NCI-H2227 treated with DMSO at 0.1 percent for 48 hours (cell line): ENCODE results near the gene USP35.
"Not testable (repeated sequence)": the region's sequence is repeated elsewhere in the genome, so short reads cannot be mapped to it uniquely, and the experiment has no call there.

Source experiments
- DNase-seq: peaks from one replicate; lab custom pipeline; 2025; lab: John Stamatoyannopoulos, UW

USP35 gene

DNA sequence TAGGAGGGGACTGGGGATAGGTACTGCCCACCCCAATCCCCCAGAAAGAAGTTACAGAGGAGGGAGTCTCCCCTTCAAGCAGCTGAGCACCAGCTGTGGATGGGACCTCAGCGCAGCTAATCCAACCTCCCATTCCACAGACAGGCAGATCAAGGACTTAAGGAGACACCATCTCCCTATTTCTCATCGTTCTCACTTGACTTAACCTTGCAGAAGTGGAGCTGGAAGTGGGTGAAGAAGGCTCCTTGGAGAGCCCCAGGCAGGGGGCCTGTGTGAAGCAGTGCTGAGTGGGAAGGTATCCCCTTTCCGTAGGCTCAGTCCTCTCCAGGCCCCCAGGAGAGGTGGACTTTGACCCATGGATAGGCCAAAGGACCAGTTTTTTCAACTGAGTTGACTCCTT, 27.3 kb downstream of the USP35 start:
- DNase-seq: no peak

DNA sequence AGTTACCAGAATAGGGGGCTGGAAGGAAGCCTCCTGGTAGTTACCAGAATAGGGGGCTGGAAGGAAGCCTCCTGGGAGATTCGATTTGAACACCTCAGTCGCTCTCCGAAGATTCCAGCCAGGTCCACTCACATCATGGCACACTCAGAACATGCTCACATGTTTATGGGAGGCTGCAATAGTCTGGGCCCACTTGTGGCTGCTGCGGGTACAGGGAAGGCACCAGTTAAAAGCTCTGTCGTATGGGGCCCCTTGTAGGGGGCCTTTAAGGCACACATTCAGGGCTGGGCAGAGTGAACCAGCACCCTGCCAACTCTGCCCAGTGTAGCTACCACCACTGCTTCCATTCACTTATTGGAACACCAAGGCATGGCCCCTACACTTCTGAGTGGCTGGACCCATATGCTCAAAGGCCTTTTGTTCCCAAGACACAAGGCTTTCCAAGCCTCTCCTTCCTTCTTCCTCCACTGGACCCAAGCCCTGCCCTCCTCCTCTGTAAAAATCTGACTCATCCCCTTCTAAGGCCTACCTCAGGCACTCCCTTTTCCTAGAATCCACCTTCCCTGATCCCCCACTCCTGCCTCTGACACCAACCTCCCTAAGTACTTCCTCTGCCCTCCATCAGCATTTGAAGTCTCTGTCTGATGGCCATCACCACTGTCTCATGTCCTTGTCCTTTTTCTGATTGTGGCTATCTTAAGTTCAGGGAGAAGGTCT, 28.0 kb downstream of the USP35 start:
- DNase-seq: no peak

GRCh38 chr11:78217650-78218541, 29.2 kb downstream of the USP35 start:
- DNase-seq: no peak

DNA sequence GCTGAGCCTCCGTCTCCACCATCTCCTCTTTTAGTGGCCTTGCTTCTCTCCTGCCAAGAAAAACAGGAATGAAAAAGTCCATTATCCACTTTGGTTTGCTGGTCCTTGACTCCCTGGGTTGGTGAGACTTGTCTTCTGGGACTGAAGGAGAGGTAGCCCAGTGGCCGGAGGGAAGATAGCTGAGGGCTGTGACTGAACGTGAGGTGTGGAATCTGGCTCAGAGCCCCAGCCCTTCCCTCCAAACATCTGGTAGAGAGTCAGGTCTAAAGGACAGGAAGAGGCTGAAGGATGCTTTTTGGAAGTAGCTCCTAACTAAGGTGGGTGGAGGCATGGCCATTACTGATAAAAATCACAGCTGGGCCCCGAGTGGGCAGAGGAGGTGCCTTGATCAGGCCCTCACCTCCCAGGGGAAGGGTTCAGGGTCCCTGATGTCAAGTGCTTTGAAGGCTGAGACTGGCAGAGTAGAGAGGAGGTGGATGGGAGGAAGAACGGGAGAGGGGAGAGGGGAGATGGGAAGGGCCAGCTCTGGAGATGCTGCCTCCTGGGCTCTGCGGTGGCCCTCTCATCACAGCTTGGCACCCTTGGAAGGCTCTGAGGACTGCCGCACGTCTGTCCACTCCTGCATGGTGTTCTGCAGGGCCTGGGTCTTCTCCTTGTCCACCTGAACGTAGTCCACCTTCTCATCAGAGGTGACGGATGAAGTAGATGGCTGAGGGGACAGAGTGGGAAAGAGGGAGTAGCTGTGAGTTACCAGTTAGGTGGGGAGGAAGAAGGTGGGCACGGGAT, 30.2 kb downstream of the USP35 start:
- no peak for DNase-seq

DNA sequence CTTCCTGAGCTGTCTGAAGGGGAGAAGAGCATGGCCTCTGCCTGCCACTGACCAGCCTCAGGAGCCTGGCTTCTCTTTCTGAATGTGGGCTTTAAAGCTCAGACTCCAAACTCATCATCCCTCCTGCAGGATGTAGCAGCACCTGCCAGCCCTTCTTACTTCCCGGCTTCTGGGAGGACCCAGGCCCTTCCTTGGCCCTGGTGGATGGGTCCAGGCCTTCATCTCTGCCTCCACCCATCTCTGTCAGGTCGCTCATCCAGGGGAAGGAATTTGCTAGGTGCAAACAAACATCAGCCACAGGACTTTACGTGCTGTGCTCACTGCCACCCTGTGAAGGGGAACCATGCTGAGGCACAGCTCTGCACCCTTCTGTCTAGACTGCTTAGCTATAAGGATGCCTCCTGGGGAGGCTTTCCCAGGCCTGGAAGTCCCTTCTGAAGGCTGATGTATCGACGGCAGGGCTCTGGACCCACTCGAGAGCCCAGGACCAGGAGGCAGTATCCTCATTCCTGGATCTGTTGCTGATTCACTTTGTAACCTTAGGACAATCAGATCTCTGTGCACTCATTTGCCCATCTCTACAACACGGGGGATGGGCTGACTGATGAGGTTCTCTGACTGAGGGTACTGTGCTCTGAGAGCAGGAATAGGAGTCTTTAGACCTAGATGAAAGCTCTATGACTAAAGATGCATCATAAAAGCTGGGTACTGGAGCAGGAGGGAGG, 30.9 kb downstream of the USP35 start:
- no peak for DNase-seq

- DNase-seq: no peak
Measured at GRCh38 chr11:78220218-78221157, 31.8 kb downstream of the USP35 start.

- DNase-seq: peak; percentile 89
Measured at GRCh38 chr11:78221396-78222315, 32.9 kb downstream of the USP35 start.

- not testable (repeated sequence) for DNase-seq
Measured at GRCh38 chr11:78222726-78223125, 34.0 kb downstream of the USP35 start.

- DNase-seq: no peak
Measured at GRCh38 chr11:78223320-78223954, 34.7 kb downstream of the USP35 start.

GRCh38 chr11:78224506-78224905, 35.8 kb downstream of the USP35 start:
- no peak for DNase-seq

DNA sequence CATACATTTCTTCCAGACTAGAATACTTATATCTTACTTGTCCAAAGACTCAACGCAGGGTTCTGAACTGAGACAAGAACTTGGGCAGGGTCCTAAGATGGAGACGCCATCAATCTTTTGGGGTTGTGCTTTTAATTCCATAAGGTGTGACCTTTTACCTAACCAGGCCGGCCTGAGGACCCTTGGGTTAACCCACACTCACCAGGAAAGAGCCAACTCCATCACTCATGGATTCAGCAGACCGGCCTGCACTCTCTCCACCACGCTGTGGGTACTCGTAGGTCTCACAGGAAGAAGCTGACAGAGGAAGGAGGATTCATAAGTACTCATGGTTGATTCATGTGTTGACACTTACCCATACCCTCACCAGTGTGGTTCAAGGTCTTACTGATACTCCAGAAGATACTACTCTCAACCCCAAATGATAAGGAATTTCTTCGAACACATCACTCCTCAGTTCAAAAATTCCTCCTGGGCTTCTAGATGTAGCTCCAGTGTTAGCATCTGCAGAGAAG, 36.2 kb downstream of the USP35 start:
- DNase-seq: no peak

DNA sequence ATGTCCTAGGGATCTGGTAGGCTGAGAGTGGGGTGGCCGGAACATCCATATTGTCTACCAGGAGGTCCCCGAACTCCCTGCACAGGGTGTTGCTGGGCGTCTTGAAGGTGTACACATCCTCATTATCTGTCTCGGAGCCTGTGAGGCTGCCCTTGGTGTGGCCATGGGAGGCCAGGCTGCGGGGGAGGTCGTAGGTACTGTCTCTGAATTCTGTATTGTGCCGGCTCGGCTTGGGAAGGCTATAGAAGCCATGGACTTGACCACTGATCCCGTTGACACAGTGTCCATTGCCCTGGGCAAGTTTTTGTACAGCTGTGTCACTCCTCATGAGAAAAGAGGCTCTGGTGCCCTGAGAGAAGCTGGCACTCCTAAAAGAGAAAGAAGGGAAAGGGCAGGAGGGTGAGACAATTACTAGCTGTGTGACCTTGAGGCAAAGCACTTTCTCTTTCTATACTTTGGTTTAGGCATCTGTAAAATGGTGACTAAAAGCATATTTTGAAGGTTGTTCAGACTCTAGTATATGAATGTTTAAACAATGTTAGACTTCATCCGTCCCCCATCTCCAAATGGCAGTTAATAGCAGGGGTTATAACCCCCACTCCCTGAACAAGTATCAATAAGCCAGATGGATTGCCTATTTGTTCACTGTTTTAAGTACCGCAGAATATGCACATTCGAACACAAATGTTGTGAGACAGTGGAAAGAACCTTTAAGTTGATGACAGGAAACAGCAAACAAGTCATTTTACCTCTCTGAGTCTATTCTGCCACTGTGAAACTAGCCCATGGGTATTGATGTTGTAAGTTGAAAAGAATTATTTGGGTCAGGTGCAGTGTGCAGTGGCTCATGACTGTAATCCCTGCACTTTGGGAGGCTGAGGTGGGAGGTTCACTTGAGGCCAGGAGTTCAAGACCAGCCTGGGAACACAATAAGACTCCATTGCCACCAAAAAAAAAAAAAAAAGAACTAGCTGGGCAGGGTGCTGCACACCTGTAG, 38.3 kb downstream of the USP35 start:
- no peak for DNase-seq

DNA sequence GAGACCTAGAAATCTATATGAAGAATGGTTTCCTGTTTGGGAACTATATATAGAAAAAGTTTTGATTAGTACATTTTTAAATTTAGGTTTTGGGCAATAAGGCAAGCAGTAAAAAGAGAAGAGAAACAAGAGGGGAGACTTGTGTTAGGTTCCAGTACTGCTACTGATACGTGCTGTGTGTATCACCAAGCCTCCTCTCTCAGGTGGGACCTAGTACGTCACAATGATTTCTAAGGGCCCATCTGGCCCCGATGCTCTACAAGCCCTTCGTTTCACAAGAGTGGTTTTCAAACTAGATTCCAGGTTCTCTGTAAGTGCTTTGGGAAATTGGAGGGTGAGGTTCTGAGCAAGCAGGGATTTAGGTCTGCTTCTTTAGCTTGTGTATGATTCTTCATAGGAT, 39.2 kb downstream of the USP35 start:
- no peak for DNase-seq

DNA sequence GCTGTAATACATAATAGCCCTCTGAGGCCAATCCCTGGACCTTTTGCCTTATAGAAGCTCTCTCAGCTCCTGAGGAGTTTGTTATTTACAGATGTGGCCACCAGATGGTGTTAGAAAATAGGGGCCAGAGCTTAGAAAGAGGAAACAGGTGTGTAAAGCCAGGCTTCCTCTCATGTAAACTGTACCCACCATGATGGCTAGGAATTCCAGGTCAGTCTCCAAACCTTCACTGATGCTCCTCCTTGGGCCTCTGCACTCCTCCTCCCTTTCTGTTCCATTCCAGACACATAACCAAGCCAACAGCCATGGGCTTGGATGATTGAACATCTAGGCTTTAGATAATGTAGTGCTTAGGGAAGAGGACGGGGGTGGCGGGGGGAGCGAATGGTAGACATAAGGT, 39.7 kb downstream of the USP35 start:
- DNase-seq: peak; percentile 62

DNA sequence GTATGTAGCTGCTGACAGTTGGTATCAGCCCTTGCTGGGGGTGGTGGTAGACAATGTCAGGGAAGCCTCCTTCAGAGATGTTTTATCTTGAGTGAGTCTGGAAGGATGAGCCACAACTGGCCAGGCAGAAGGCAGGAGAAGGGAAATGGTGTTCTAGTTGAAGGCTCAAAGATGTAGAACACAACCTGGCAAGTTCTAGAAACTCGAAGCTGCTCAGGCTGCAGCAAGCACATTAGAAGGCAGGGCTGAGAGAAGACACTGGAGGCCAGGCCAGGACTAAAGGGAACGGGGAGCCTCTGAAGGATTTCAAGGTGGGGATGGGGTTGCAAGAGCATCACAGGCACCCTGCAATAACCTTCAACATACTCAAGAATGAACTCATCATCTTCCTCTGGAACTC, 40.4 kb downstream of the USP35 start:
- DNase-seq: no peak

- DNase-seq: no peak
Measured at GRCh38 chr11:78230161-78230877, 41.6 kb downstream of the USP35 start.

DNA sequence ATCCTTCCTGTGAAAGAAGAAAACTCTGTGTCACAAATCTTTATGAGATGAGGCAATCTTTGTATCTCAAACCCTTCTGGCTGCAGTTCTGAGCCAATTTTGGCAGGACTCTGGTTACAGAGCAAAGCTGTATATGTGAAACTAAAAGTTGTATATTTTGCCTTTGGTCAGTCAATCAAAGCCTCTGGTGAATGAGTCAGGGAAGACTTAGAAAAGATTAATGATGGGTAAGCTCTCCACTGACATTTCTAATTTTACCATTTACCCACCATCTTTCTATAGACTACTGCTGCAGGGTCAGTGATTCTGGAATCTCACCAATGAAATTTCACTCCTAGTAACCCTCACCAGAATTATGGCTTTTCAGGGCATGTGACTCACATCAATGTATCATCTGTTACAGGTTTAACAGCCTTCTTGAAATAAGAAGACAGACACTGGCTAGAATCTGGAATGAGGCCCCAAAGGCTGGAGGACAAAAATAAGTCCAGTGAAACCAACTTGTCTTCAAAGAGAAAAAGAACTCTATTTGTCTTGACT, 43.3 kb downstream of the USP35 start:
- peak; percentile 18 for DNase-seq
